Fibroblast of lung (primary cell): ENCODE results near the gene PARPBP.

ENCODE experiments used
- CTCF ChIP-seq, 2 donors: IDR thresholded peaks in 1 of 2; conservative IDR thresholded peaks in 1 of 2; 1 replicate in 1 of 2; 2 replicates in 1 of 2; pipeline ENCODE4 v1.5.1; 2011 to 2012; ENCODE audit warnings: low read length in 2 of 2, control low read depth in 1 of 2, inconsistent platforms in 1 of 2, low read depth in 1 of 2, mild to moderate bottlenecking in 1 of 2
- EZH2 ChIP-seq: IDR thresholded peaks from 2 replicates; pipeline ENCODE4 v1.5.1; 2012; ENCODE audit warnings: low read length, control low read depth, mild to moderate bottlenecking; ENCODE audit errors: missing control alignments

DNA sequence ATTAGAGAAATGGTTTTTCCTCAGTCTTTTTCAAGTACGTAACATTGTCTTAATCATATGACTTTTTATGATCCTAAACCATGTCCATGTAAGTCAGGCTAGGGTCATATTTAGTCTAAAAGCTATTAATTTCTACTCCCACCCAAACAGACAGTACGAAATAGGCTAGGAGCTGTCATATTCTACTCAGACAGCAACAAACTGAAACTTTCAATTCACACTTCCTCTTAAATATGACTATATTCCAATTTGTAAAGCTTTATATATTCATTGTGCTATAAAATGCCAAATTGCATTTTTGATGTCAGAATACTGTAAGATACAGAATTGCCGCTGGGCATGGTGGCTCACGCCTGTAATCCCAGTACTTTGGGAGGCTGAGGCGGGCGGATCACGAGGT is 3.6 kb upstream of the PARPBP start:
- TF ChIP-seq CTCF (conservative IDR thresholded peaks at IDR 0.05 in 1 of 2, IDR thresholded peaks at IDR 0.05 in 1 of 2; ENCODE audit: low read depth in 1 of 2, low read length in 2 of 2) (no peak), EZH2 (no peak)
